ENCODE measurements around the gene JAKMIP1.

DNA sequence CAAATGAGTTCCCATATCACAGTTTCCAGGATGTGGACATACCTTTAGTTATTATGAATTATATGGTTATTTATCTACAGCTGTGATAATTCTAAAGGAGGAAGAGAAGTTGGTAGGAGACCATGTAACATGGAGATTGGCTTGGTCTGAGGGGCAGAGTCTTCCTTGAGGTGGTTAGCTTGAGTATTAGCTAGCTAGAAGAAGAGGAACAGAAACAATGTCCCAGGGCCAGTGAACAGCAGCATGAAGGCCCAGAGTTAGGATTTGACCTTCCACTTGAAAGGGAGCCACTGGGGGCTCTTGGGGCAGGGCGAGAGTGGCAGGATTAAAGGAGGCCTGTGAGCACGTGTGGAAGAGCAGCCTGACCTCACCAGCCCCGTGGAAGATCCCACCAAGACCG is 5.6 kb upstream of the JAKMIP1 start:
- TF ChIP-seq, protein P1, sequence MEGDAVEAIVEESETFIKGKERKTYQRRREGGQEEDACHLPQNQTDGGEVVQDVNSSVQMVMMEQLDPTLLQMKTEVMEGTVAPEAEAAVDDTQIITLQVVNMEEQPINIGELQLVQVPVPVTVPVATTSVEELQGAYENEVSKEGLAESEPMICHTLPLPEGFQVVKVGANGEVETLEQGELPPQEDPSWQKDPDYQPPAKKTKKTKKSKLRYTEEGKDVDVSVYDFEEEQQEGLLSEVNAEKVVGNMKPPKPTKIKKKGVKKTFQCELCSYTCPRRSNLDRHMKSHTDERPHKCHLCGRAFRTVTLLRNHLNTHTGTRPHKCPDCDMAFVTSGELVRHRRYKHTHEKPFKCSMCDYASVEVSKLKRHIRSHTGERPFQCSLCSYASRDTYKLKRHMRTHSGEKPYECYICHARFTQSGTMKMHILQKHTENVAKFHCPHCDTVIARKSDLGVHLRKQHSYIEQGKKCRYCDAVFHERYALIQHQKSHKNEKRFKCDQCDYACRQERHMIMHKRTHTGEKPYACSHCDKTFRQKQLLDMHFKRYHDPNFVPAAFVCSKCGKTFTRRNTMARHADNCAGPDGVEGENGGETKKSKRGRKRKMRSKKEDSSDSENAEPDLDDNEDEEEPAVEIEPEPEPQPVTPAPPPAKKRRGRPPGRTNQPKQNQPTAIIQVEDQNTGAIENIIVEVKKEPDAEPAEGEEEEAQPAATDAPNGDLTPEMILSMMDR (IDR thresholded peaks at IDR 0.05): no peak
- no peak for TF ChIP-seq POLR2A (IDR thresholded peaks at IDR 0.05)

Measured in esophagus squamous epithelium (tissue), 4 donors.